ENCODE data around the gene RGMB.

GRCh38 chr5:98768160-98768959 is 5.1 kb upstream of the RGMB start:
- no peak for TF ChIP-seq EZH2 (IDR thresholded peaks at IDR 0.05; ENCODE audit: insufficient read depth, poor library complexity, severe bottlenecking)
- TF ChIP-seq EZH2phosphoT487 (IDR thresholded peaks at IDR 0.05; ENCODE audit: insufficient read depth, low read depth): no peak
